GM21423 (cell line): Measurements from ENCODE around the gene TFCP2.

Experiments used
- ATAC-seq: cut with Tn5 transposase; IDR thresholded peaks from one replicate; pipeline ENCODE4 v1.9.1; 2021; ENCODE audit warnings: mild to moderate bottlenecking, moderate library complexity; ENCODE audit not compliant: unreplicated experiment

The TFCP2 gene

DNA sequence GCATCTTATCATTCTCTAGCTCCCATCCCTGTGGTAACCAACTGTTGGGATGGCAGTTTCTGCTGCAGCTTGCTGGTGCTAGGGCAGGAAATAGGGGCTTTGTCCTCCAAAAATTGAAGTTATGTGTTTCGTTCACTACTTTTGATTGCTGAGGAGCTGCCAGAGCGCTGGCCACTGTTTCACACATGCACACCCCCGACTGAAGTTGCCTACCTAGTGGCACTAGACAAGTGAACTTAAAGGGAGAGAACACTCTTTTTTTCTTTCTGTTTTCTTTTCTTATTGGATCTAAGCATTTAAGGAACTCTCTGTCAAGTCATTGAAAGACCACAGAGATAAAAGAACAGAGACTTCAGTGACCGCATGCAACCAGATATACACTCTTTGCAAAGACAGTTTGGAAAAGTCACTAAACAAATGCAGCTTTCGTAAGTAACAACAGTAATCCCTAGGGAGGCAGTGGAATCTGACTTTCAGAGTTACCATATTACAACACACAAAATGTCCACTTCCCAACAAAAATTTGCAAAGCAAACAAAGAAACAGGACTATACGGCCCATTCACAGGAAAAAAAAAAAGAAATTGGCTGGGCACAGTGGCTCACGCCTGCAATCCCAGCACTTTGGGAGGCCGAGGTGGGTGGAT, 12.0 kb downstream of the TFCP2 start:
- ATAC-seq, result no peak

DNA sequence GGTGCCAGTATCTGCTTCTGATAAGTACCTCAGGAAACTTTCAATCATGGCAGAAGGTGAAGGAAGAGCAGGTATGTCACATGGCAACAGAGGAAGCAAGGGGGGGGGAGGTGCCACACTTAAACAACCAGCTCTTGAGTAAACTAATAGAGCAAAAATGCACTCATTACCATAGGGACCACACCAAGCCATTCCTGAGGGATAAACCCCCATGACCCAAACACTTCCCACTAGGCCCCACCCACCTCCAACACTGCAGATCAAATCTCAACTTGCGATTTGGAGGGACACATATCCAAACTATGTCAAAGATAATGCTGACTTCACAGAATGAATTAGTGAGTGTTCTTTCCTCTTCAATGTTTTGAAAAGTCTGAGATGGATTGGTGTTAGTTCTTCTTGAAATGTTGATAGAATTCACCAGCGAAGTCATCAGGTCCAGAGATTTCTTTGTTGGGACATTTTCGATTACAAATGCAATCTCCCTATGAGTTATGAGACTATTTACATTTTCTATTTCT, 16.6 kb downstream of the TFCP2 start:
- ATAC-seq, result no peak

GRCh38 chr12:51152953-51153352, 20.0 kb downstream of the TFCP2 start:
- no peak for ATAC-seq

DNA sequence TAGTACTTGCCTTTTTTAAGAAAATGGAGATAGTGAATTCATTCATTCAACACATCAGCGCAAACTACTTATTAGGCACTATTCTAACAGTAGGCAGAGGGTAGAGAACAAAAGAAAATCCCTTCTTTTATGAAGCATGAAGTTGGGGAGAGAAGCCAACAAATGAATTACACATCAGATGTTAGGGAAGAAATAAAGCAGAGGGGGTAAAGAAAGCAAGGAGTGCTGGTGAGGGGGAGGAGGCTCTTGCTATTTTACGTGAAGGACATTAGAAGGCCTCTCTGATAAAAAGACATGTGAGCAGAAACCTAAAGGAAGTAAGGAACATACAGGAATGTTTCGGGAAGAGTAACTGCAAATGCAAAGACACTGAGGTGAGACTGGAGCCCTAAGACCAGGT, 22.2 kb downstream of the TFCP2 start:
- ATAC-seq, result no peak

GRCh38 chr12:51147309-51147708, 25.6 kb downstream of the TFCP2 start:
- no peak for ATAC-seq

DNA sequence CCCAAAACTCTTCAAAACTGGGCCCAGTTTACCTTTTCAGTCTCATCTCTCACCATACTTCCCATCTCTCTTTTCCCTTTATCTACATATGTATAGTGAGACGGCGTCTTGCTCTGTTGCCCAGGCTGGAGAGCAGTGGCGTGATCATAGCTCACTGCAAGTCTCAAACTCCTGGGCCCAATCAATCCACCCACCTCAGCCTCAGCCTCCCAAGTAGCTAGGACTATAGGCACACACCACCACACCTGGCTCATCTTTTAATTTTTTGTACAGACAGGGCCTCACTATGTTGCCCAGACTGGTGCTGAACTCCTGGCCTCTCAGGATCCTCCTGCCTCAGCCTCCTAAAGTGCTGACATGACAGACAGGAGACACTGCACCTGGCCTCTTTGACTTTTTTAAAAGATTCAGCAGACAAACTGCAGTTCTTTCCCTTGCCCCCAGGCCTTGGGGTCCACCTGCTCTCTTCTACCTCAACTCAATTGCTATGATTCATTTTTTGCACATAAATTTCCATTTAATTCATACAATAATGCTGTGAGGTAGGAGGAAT, 33.6 kb downstream of the TFCP2 start:
- no peak for ATAC-seq

GRCh38 chr12:51132693-51133092, 40.2 kb downstream of the TFCP2 start:
- ATAC-seq, result no peak

GRCh38 chr12:51131745-51132521, 41.0 kb downstream of the TFCP2 start:
- no peak for ATAC-seq

- no peak for ATAC-seq
Measured at GRCh38 chr12:51128919-51129318, 44.0 kb downstream of the TFCP2 start.

- ATAC-seq, result no peak
Measured at GRCh38 chr12:51127050-51127729, 45.7 kb downstream of the TFCP2 start.

GRCh38 chr12:51126297-51126696, 46.6 kb downstream of the TFCP2 start:
- ATAC-seq, result no peak

DNA sequence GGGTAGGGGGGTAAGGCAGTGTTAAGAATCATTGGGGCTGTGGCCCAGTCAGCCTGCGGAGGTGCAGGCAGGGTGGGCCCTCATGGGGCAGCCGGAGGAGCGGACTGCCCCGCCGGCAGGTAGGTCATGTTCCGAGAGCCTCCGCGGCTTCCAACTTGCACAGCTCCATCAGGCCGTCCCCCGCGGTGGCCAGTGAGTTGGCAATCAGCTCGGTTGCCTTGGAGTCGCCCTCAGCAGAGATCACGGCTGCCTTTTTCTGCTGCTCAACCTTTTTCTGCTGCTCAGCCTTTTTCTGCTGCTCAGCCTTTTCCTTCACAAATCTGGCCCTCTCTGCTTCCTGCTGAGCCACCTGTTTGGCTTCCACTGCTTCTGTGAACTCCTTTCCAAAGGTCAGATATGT, 48.4 kb downstream of the TFCP2 start:
- ATAC-seq, result no peak

- no peak for ATAC-seq
Measured at GRCh38 chr12:51122844-51123243, 50.1 kb downstream of the TFCP2 start.

DNA sequence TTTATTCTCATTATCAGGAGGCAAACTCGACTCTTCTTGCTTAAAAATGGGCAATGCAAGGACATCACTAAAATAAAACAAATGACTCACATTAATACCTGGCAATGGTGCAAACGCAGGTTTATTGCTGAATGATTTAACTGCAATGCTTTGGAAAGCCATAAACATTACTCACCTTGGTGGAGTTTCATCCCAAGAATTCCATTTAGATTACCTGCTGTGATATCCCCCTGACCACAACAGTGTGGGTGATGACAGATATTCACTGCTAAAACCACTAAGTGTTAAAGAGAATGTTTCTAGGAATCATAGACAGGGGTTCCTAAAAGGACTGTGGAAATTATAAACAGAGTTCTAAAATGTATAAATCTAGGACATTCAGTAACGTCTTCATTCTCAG, 54.2 kb downstream of the TFCP2 start:
- no peak for ATAC-seq

GRCh38 chr12:51115533-51115932, 57.4 kb downstream of the TFCP2 start:
- no peak for ATAC-seq

GRCh38 chr12:51108136-51108535, 64.8 kb downstream of the TFCP2 start:
- no peak for ATAC-seq

GRCh38 chr12:51103977-51104376, 69.0 kb downstream of the TFCP2 start:
- ATAC-seq, result no peak

DNA sequence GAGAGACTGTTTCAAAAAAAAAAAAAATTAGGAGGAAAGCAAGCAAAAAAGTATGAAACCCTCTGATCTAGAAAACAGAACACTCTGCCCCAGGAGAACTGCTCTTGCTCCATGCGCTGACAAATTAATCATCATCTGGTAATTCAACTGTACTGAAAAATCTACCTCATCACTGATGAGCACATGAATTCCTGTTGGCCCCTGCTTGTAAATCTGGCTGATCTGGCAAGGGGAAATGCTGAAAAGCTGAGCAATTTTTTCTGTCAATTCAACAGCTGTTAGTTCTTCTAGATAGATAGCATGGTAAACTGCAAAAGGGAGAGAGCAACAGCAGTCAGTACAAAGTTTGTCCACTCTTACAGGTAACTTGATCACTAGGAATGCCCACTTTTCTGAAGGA, 74.3 kb downstream of the TFCP2 start:
- ATAC-seq, result no peak

DNA sequence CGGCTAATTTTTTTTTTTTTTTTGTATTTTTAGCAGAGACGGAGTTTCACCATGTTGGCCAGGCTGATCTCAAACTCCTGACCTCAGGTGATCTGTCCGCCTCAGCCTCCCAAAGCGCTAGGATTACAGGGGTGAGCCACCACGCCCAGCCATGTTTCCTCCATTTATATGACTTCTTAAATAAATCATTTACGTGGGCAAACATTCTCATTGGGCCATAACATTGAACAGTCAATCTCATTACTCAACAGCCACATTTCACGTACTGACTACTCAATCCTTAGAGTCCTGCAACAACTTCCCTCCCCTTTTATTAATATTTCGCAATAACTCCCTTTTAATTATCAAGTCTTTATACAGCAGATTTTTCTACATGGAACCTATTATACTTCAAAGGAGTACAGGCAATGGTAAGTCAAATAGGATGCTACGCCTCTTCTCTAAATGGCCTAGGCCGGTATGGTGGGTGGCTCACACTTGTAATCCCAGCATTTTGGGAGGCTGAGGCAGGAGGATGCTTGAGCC, 82.2 kb downstream of the TFCP2 start:
- ATAC-seq, result no peak

GRCh38 chr12:51087818-51088217, 85.1 kb downstream of the TFCP2 start:
- no peak for ATAC-seq

- ATAC-seq, result no peak
Measured at GRCh38 chr12:51086933-51087332, 86.0 kb downstream of the TFCP2 start.
